PC-9 (cell line): ENCODE data around the gene BDKRB1. TPM values are rescaled to one million over a fixed set of nuclear protein-coding genes. Genes with fewer than 3 reads are reported as not detected.

ENCODE experiments used
- BruUV-seq: library from RNA; stranded (reverse); fragments of 400-500 nt; replicated peaks from 2 replicates; lab custom pipeline; 2021; lab: Mats Ljungman, UMichigan
- CTCF ChIA-PET: fragments of 300-600 bp; sonication (Branson Sonifier 250); formaldehyde crosslinking; loops from one replicate; lab custom pipeline; 2022; ENCODE audit warnings: antibody characterized with exemption; lab: Charles Lee
- POLR2A ChIA-PET: fragments of 300-600 bp; sonication (Branson Sonifier 250); formaldehyde crosslinking; loops from one replicate; lab custom pipeline; 2022; ENCODE audit warnings: antibody characterized with exemption; ENCODE audit not compliant: unreplicated experiment; lab: Charles Lee
- DNase-seq, 2 experiments: peaks; one replicate each; pipeline versions ENCODE4 v3.0.0 to v3.0.0-alpha.2; 2015 to 2022; ENCODE audit warnings: mixed read lengths in 1 of 2
- H2AFZ ChIP-seq: fragments of 200-600 bp; sonication (generic); 2 replicates; pipeline ENCODE4 v1.8.1; 2017; ENCODE audit warnings: antibody characterized with exemption
- H3F3A ChIP-seq: fragments of 200-600 bp; sonication (generic); 2 replicates; pipeline ENCODE4 v1.8.1; 2017; ENCODE audit warnings: antibody characterized with exemption, mild to moderate bottlenecking, low read depth; ENCODE audit not compliant: insufficient read depth
- H3K27ac ChIP-seq: fragments of 200-600 bp; sonication (generic); 2 replicates; pipeline ENCODE4 v1.6.1; 2016; ENCODE audit warnings: mixed run types
- H3K27me3 ChIP-seq: fragments of 200-600 bp; sonication (generic); 2 replicates; pipeline ENCODE4 v1.6.1; 2016; ENCODE audit warnings: low read depth, mixed run types; ENCODE audit not compliant: insufficient read depth
- H3K36me3 ChIP-seq: fragments of 200-600 bp; sonication (generic); 2 replicates; pipeline ENCODE4 v1.6.1; 2016; ENCODE audit warnings: low read depth, mixed run types
- H3K4me1 ChIP-seq: fragments of 200-600 bp; sonication (generic); replicated peaks from 2 replicates; pipeline ENCODE4 v1.6.1; 2016; ENCODE audit warnings: mixed run types; ENCODE audit not compliant: insufficient read depth
- H3K4me2 ChIP-seq: fragments of 200-600 bp; sonication (generic); 2 replicates; pipeline ENCODE4 v1.6.1; 2017; ENCODE audit warnings: mixed run types
- H3K4me3 ChIP-seq: fragments of 200-600 bp; sonication (generic); 2 replicates; pipeline ENCODE4 v1.6.1; 2016; ENCODE audit warnings: mixed run types
- H3K79me2 ChIP-seq: fragments of 200-600 bp; sonication (generic); 2 replicates; pipeline ENCODE4 v1.6.1; 2017; ENCODE audit warnings: low read depth, mixed run types
- H3K9me2 ChIP-seq: fragments of 200-600 bp; sonication (generic); 2 replicates; pipeline ENCODE4 v1.8.1; 2017; ENCODE audit warnings: mild to moderate bottlenecking; ENCODE audit not compliant: insufficient read depth
- H3K9me3 ChIP-seq: fragments of 200-600 bp; sonication (generic); 2 replicates; pipeline ENCODE4 v1.8.1; 2016; ENCODE audit warnings: low read depth; ENCODE audit not compliant: insufficient read depth
- H4K20me1 ChIP-seq: fragments of 200-600 bp; sonication (generic); 2 replicates; pipeline ENCODE4 v1.8.1; 2017; ENCODE audit not compliant: insufficient read depth
- EZH2 ChIP-seq: fragments of 200-600 bp; sonication (generic); IDR thresholded peaks from 2 replicates; pipeline ENCODE4 v1.8.0; 2017; ENCODE audit warnings: antibody characterized with exemption, low read depth
- intact Hi-C: fragments of 100-400 bp; cut with micrococcal nuclease; formaldehyde crosslinking; loops from one replicate; pipeline ENCODE4 v1.10.0; 2022; ENCODE audit not compliant: unreplicated experiment
- total RNA-seq: library from RNA; stranded (reverse); gene quantifications from 2 replicates; pipeline ENCODE4 v1.2.3, GENCODE V29; 2021
- TF ChIP-seq, protein P1 (sequence below): fragments of 200-600 bp; sonication (generic); conservative IDR thresholded peaks from 2 replicates; pipeline ENCODE4 v1.6.1; 2017; ENCODE audit warnings: mixed run types, antibody characterized with exemption, mild to moderate bottlenecking, moderate library complexity

BDKRB1 gene
- total RNA-seq, 1 experiment from 2014 or later, result not detected

DNA sequence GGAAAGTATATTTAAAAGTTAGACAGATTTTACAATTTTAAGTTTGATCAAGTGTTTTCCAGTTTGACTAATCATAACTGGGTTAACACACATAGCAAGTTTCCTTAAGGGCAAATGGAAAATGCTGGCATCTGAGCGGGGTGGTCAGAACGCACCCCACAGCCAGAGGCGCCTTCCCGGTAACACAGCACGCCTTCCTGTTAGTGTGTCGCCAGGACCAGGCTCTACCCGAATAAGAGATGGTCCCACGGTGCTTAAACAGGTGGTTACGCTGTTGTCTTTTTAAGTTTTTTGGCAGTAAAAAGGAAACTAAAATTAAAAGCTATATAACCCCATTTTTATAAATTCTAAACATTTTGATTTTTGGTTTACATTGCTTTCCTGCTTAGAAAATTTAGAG lies 28.0 kb downstream of the BDKRB1 start:
- CTCF ChIA-PET, result no interaction called here
- POLR2A ChIA-PET, result no interaction called here

DNA sequence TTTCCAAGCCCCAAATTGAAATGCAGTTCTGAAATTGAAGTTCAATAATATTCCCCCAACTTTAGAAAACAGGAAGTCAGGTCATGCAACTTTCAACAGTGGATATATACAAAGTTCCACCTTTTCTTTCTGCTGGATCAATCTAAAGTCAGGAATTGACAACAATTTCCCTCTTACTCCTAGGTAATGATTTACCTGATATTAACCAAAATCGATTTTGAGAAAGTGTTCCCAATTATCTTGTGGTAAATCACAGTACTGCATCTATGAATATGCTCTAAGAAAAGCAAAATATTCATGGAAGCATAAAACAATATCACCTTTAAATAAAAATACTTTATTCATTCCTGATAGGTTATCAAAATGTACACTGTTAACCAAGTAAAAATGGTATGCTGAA lies 28.4 kb downstream of the BDKRB1 start:
- intact Hi-C loops, result no loop called here
- no peak overlapping the region for H3K27ac ChIP-seq
- CTCF ChIA-PET, result no interaction called here

More for the DNA sequence above, 28.0 kb downstream of the BDKRB1 start:
- no peak for TF ChIP-seq EZH2
- TF ChIP-seq, protein P1, sequence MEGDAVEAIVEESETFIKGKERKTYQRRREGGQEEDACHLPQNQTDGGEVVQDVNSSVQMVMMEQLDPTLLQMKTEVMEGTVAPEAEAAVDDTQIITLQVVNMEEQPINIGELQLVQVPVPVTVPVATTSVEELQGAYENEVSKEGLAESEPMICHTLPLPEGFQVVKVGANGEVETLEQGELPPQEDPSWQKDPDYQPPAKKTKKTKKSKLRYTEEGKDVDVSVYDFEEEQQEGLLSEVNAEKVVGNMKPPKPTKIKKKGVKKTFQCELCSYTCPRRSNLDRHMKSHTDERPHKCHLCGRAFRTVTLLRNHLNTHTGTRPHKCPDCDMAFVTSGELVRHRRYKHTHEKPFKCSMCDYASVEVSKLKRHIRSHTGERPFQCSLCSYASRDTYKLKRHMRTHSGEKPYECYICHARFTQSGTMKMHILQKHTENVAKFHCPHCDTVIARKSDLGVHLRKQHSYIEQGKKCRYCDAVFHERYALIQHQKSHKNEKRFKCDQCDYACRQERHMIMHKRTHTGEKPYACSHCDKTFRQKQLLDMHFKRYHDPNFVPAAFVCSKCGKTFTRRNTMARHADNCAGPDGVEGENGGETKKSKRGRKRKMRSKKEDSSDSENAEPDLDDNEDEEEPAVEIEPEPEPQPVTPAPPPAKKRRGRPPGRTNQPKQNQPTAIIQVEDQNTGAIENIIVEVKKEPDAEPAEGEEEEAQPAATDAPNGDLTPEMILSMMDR, result no peak
- no TSS peak for BruUV-seq
- no peaks in the 10 kb centered on the region for H3K4me1 ChIP-seq
- no peak overlapping the region for H2AFZ ChIP-seq
- no peaks in the 10 kb centered on the region for H3K79me2 ChIP-seq
- H3K36me3 ChIP-seq, result no peaks in the 10 kb centered on the region
- no peak overlapping the region for H3K4me3 ChIP-seq
- no peaks in the 10 kb centered on the region for H4K20me1 ChIP-seq
- no peak overlapping the region for H3K27ac ChIP-seq
- no peak for DNase-seq
- H3K9me2 ChIP-seq, result no peaks in the 10 kb centered on the region
- no peak overlapping the region for H3K4me2 ChIP-seq
- intact Hi-C loops, result no loop called here
- no peaks in the 10 kb centered on the region for H3K9me3 ChIP-seq
- H3K27me3 ChIP-seq, result no peaks in the 10 kb centered on the region
- no peaks in the 10 kb centered on the region for H3F3A ChIP-seq

DNA sequence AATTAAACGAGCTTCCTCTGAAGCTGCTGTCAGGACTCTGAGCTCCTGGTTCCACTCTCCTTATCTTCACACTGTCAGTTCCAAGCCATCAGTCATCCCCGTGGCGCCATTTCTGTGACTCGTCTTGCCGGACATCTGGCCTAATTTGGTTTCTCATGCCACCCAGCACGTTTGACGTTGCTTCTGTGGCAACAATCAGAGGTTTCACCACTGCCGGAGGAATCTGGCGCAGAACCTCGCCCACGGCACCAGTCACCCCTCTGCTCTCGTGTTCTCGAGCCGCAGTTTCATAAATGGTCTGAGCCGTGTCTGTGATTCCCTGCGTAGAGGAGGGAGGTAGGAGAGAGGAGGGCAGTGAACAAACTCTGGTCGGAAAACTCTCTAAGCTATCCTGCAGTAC lies 29.7 kb downstream of the BDKRB1 start:
- intact Hi-C loops, result no loop called here
- Histone ChIP-seq H2AFZ (no peak overlapping the region), H3K79me2 (no peaks in the 10 kb centered on the region), H3K4me1 (no peaks in the 10 kb centered on the region), H3K9me3 (no peaks in the 10 kb centered on the region), H3K4me3 (no peak overlapping the region), H3K9me2 (no peaks in the 10 kb centered on the region), H3K36me3 (no peaks in the 10 kb centered on the region), H3K27me3 (no peaks in the 10 kb centered on the region), H3F3A (no peaks in the 10 kb centered on the region), H3K27ac (no peak overlapping the region), H4K20me1 (no peaks in the 10 kb centered on the region), H3K4me2 (no peak overlapping the region)
- TF ChIP-seq EZH2, result no peak
- TF ChIP-seq, protein P1, result no peak
- DNase-seq, result no peak
- CTCF ChIA-PET, result no interaction called here
- no TSS peak for BruUV-seq
- POLR2A ChIA-PET, result no interaction called here

More for the DNA sequence above, 28.4 kb downstream of the BDKRB1 start:
- H3K27me3 ChIP-seq, result no peaks in the 10 kb centered on the region
- no peaks in the 10 kb centered on the region for H3K79me2 ChIP-seq
- H3K9me3 ChIP-seq, result no peaks in the 10 kb centered on the region
- H3K4me3 ChIP-seq, result no peak overlapping the region
- no peaks in the 10 kb centered on the region for H3K4me1 ChIP-seq
- no peak overlapping the region for H3K4me2 ChIP-seq
- no TSS peak for BruUV-seq
- no peaks in the 10 kb centered on the region for H3F3A ChIP-seq
- H3K36me3 ChIP-seq, result no peaks in the 10 kb centered on the region
- no peak overlapping the region for H2AFZ ChIP-seq
- H3K9me2 ChIP-seq, result no peaks in the 10 kb centered on the region
- DNase-seq, result no peak
- no peak for TF ChIP-seq EZH2
- TF ChIP-seq, protein P1, result no peak
- H4K20me1 ChIP-seq, result no peaks in the 10 kb centered on the region
- POLR2A ChIA-PET, result no interaction called here
